MM.1S (cell line): ENCODE measurements around the gene KRTAP10-2.

ENCODE experiments used
- DNase-seq: peaks from one replicate; pipeline ENCODE4 v3.0.0-alpha.2; 2015
- H2AFZ ChIP-seq: fragments of 300-600 bp; sonication (generic); 2 replicates; pipeline ENCODE4 v1.6.0; 2016; ENCODE audit warnings: antibody characterized with exemption, low read length
- H3F3A ChIP-seq: fragments of 300-600 bp; sonication (generic); 2 replicates; pipeline ENCODE4 v1.6.1; 2016; ENCODE audit warnings: mild to moderate bottlenecking, antibody characterized with exemption, low read length, moderate library complexity, mixed read lengths; ENCODE audit not compliant: insufficient read depth
- H3K27ac ChIP-seq: fragments of 300-600 bp; sonication (generic); 2 replicates; pipeline ENCODE4 v1.5.1; 2016; ENCODE audit warnings: mild to moderate bottlenecking, low read length
- H3K27me3 ChIP-seq: fragments of 300-600 bp; sonication (generic); replicated peaks from 2 replicates; pipeline ENCODE4 v1.6.0; 2016; ENCODE audit warnings: low read length; ENCODE audit not compliant: insufficient read depth
- H3K36me3 ChIP-seq: fragments of 300-600 bp; sonication (generic); replicated peaks from 2 replicates; pipeline ENCODE4 v1.6.1; 2016; ENCODE audit warnings: mild to moderate bottlenecking, low read length, mixed read lengths; ENCODE audit not compliant: insufficient read depth
- H3K4me1 ChIP-seq: fragments of 300-600 bp; sonication (generic); 2 replicates; pipeline ENCODE4 v1.6.1; 2016; ENCODE audit warnings: low read length, mixed read lengths
- H3K4me2 ChIP-seq: fragments of 300-600 bp; sonication (generic); 2 replicates; pipeline ENCODE4 v1.6.0; 2016; ENCODE audit warnings: low read depth, low read length
- H3K4me3 ChIP-seq: fragments of 300-600 bp; sonication (generic); 2 replicates; pipeline ENCODE4 v1.5.1; 2016; ENCODE audit warnings: low read length, mixed read lengths
- H3K79me2 ChIP-seq: fragments of 300-600 bp; sonication (generic); 2 replicates; pipeline ENCODE4 v1.6.1; 2016; ENCODE audit warnings: mixed run types, low read length, mixed read lengths
- H3K9ac ChIP-seq: fragments of 300-600 bp; sonication (generic); 2 replicates; pipeline ENCODE4 v1.6.1; 2016; ENCODE audit warnings: low read length, mixed read lengths
- H3K9me2 ChIP-seq: fragments of 300-600 bp; sonication (generic); replicated peaks from 2 replicates; pipeline ENCODE4 v1.6.1; 2016; ENCODE audit warnings: mild to moderate bottlenecking, low read length, mixed read lengths; ENCODE audit not compliant: insufficient read depth
- H3K9me3 ChIP-seq: fragments of 300-600 bp; sonication (generic); replicated peaks from 2 replicates; pipeline ENCODE4 v1.6.1; 2016; ENCODE audit warnings: mild to moderate bottlenecking, low read length, mixed read lengths; ENCODE audit not compliant: insufficient read depth
- H4K20me1 ChIP-seq: fragments of 300-600 bp; sonication (generic); 2 replicates; pipeline ENCODE4 v1.6.1; 2016; ENCODE audit warnings: mild to moderate bottlenecking, low read length, moderate library complexity, mixed read lengths; ENCODE audit not compliant: insufficient read depth
- CTCF ChIP-seq: fragments of 300-600 bp; sonication (generic); IDR thresholded peaks from 2 replicates; pipeline ENCODE4 v1.5.1; 2016; ENCODE audit warnings: antibody characterized with exemption, low read length, mixed read lengths
- EZH2 ChIP-seq: fragments of 300-600 bp; sonication (generic); optimal IDR thresholded peaks from 2 replicates; pipeline ENCODE3; 2017; ENCODE audit warnings: low read depth, mild to moderate bottlenecking, antibody characterized with exemption, low read length, mixed read lengths
- EZH2phosphoT487 ChIP-seq: fragments of 300-600 bp; sonication (generic); IDR thresholded peaks from 2 replicates; pipeline ENCODE4 v1.6.1; 2018; ENCODE audit warnings: antibody characterized with exemption, low read length

Gene KRTAP10-2

GRCh38 chr21:44583800-44584147 is 32.5 kb upstream of the KRTAP10-2 start:
- no peak for TF ChIP-seq EZH2phosphoT487
- TF ChIP-seq CTCF = no peak
- TF ChIP-seq EZH2 = no peak
- no peak overlapping the region for H2AFZ ChIP-seq
- no peak overlapping the region for H3K4me3 ChIP-seq
- H3K9ac ChIP-seq = no peak overlapping the region
- no peak for DNase-seq
- H3K9me3 ChIP-seq = no peaks in the 10 kb centered on the region
- H3K79me2 ChIP-seq = no peaks in the 10 kb centered on the region
- H3K27me3 ChIP-seq = peaks cover 98% of the 10 kb centered on the region
- H3K4me2 ChIP-seq = no peak overlapping the region
- H3F3A ChIP-seq = no peaks in the 10 kb centered on the region
- H3K4me1 ChIP-seq = no peaks in the 10 kb centered on the region
- H4K20me1 ChIP-seq = no peaks in the 10 kb centered on the region
- H3K9me2 ChIP-seq = no peaks in the 10 kb centered on the region
- H3K27ac ChIP-seq = no peak overlapping the region
- no peaks in the 10 kb centered on the region for H3K36me3 ChIP-seq

- Histone ChIP-seq H4K20me1 (no peaks in the 10 kb centered on the region), H2AFZ (no peak overlapping the region), H3K27ac (no peak overlapping the region), H3K4me2 (no peak overlapping the region), H3K9me3 (no peaks in the 10 kb centered on the region), H3K4me3 (no peak overlapping the region), H3K27me3 (peaks cover 100% of the 10 kb centered on the region), H3K9me2 (no peaks in the 10 kb centered on the region), H3K36me3 (no peaks in the 10 kb centered on the region), H3K9ac (no peak overlapping the region), H3K79me2 (no peaks in the 10 kb centered on the region), H3F3A (no peaks in the 10 kb centered on the region), H3K4me1 (no peaks in the 10 kb centered on the region)
- DNase-seq = no peak
- no peak for TF ChIP-seq EZH2phosphoT487
- no peak for TF ChIP-seq EZH2
- no peak for TF ChIP-seq CTCF
These were observed 31.9 kb upstream of the KRTAP10-2 start for GRCh38 chr21:44583089-44583799.

GRCh38 chr21:44582055-44582454 is 30.8 kb upstream of the KRTAP10-2 start:
- Histone ChIP-seq H4K20me1 (no peaks in the 10 kb centered on the region), H3K27me3 (peaks cover 100% of the 10 kb centered on the region), H3F3A (no peaks in the 10 kb centered on the region), H3K9ac (no peak overlapping the region), H3K4me2 (no peak overlapping the region), H2AFZ (no peak overlapping the region), H3K9me2 (no peaks in the 10 kb centered on the region), H3K4me1 (no peaks in the 10 kb centered on the region), H3K36me3 (no peaks in the 10 kb centered on the region), H3K27ac (no peak overlapping the region), H3K4me3 (no peak overlapping the region), H3K79me2 (no peaks in the 10 kb centered on the region), H3K9me3 (no peaks in the 10 kb centered on the region)
- DNase-seq = no peak
- TF ChIP-seq EZH2phosphoT487 = no peak
- TF ChIP-seq CTCF = no peak
- TF ChIP-seq EZH2 = no peak
